ENCODE results near the gene KCNJ16.

GRCh38 chr17:70078994-70079531 is 4.0 kb downstream of the KCNJ16 start:
- TF ChIP-seq CTCF (conservative IDR thresholded peaks at IDR 0.05) (no peak), ZFX (IDR thresholded peaks at IDR 0.05) (no peak)
